Measurements from ENCODE around the gene GRM8. TPM values are rescaled to one million over a fixed set of nuclear protein-coding genes. Genes with fewer than 3 reads are reported as not detected.
"Not testable (repeated sequence)": the region's sequence is repeated elsewhere in the genome, so short reads cannot be mapped to it uniquely, and the experiment has no call there.

The GRM8 gene
- total RNA-seq, 1 donor from 2014 or later = 2.2 TPM

GRCh38 chr7:126905255-126905654, 347.5 kb downstream of the GRM8 start:
- H3K4me3 Mint-ChIP-seq (ENCODE audit: unreplicated experiment); H3K36me3 Mint-ChIP-seq (ENCODE audit: low read depth, unreplicated experiment); H3K27ac Mint-ChIP-seq (ENCODE audit: unreplicated experiment); H3K4me2 ChIP-seq (ENCODE audit: low read length); DNase-seq (ENCODE audit: low read depth); H3K4me3 ChIP-seq (ENCODE audit: insufficient read depth, low read depth, low read length); H3K9me3 Mint-ChIP-seq (ENCODE audit: unreplicated experiment); H3K27me3 Mint-ChIP-seq (ENCODE audit: low read depth, unreplicated experiment); H3K36me3 ChIP-seq (ENCODE audit: insufficient read depth, low read length); H3K27ac ChIP-seq (ENCODE audit: low read depth, low read length); H2AFZ ChIP-seq (ENCODE audit: low read depth, low read length); H3K9me3 ChIP-seq (ENCODE audit: insufficient read depth, low read depth, low read length); H3K9ac ChIP-seq (ENCODE audit: low read length); H4K20me1 ChIP-seq (ENCODE audit: insufficient read depth, low read length); H3K27me3 ChIP-seq (ENCODE audit: insufficient read depth, low read length); H3K4me1 ChIP-seq (ENCODE audit: insufficient read depth, low read length); H3K79me2 ChIP-seq (ENCODE audit: insufficient read depth, low read length): not testable (repeated sequence)
- FAIRE-seq = peak; percentile 17
- H3K4me1 Mint-ChIP-seq (ENCODE audit: low read depth, unreplicated experiment) = peaks cover 14% of the 10 kb centered on the region

- H3K36me3 ChIP-seq (ENCODE audit: insufficient read depth, low read length); H3K9ac ChIP-seq (ENCODE audit: low read length); H3K27ac Mint-ChIP-seq (ENCODE audit: unreplicated experiment); H3K27me3 ChIP-seq (ENCODE audit: insufficient read depth, low read length); H3K27ac ChIP-seq (ENCODE audit: low read depth, low read length); H4K20me1 ChIP-seq (ENCODE audit: insufficient read depth, low read length); H3K9me3 Mint-ChIP-seq (ENCODE audit: unreplicated experiment); H2AFZ ChIP-seq (ENCODE audit: low read depth, low read length); H3K27me3 Mint-ChIP-seq (ENCODE audit: low read depth, unreplicated experiment); DNase-seq (ENCODE audit: low read depth); H3K9me3 ChIP-seq (ENCODE audit: insufficient read depth, low read depth, low read length); H3K4me2 ChIP-seq (ENCODE audit: low read length); H3K36me3 Mint-ChIP-seq (ENCODE audit: low read depth, unreplicated experiment); FAIRE-seq; H3K79me2 ChIP-seq (ENCODE audit: insufficient read depth, low read length); H3K4me1 ChIP-seq (ENCODE audit: insufficient read depth, low read length); H3K4me3 ChIP-seq (ENCODE audit: insufficient read depth, low read depth, low read length); H3K4me3 Mint-ChIP-seq (ENCODE audit: unreplicated experiment): not testable (repeated sequence)
- H3K4me1 Mint-ChIP-seq (ENCODE audit: low read depth, unreplicated experiment) = peaks cover 11% of the 10 kb centered on the region
These were observed 351.5 kb downstream of the GRM8 start for GRCh38 chr7:126901041-126901765.

- not testable (repeated sequence) for H3K27me3 ChIP-seq (ENCODE audit: insufficient read depth, low read length); H3K9me3 ChIP-seq (ENCODE audit: insufficient read depth, low read depth, low read length); H3K27ac ChIP-seq (ENCODE audit: low read depth, low read length); H2AFZ ChIP-seq (ENCODE audit: low read depth, low read length); H4K20me1 ChIP-seq (ENCODE audit: insufficient read depth, low read length); FAIRE-seq; H3K27ac Mint-ChIP-seq (ENCODE audit: unreplicated experiment); H3K36me3 ChIP-seq (ENCODE audit: insufficient read depth, low read length); H3K4me3 Mint-ChIP-seq (ENCODE audit: unreplicated experiment); H3K9ac ChIP-seq (ENCODE audit: low read length); H3K27me3 Mint-ChIP-seq (ENCODE audit: low read depth, unreplicated experiment); H3K9me3 Mint-ChIP-seq (ENCODE audit: unreplicated experiment); H3K4me1 ChIP-seq (ENCODE audit: insufficient read depth, low read length); H3K79me2 ChIP-seq (ENCODE audit: insufficient read depth, low read length); DNase-seq (ENCODE audit: low read depth); H3K36me3 Mint-ChIP-seq (ENCODE audit: low read depth, unreplicated experiment); H3K4me3 ChIP-seq (ENCODE audit: insufficient read depth, low read depth, low read length); H3K4me1 Mint-ChIP-seq (ENCODE audit: low read depth, unreplicated experiment); H3K4me2 ChIP-seq (ENCODE audit: low read length)
These were observed 364.8 kb downstream of the GRM8 start for GRCh38 chr7:126887980-126888379.

- not testable (repeated sequence) for H3K79me2 ChIP-seq (ENCODE audit: insufficient read depth, low read length); H3K4me1 Mint-ChIP-seq (ENCODE audit: low read depth, unreplicated experiment); H3K4me3 ChIP-seq (ENCODE audit: insufficient read depth, low read depth, low read length); H3K4me2 ChIP-seq (ENCODE audit: low read length); FAIRE-seq; H3K36me3 Mint-ChIP-seq (ENCODE audit: low read depth, unreplicated experiment); H3K9ac ChIP-seq (ENCODE audit: low read length); H3K4me1 ChIP-seq (ENCODE audit: insufficient read depth, low read length); H3K27ac Mint-ChIP-seq (ENCODE audit: unreplicated experiment); H3K4me3 Mint-ChIP-seq (ENCODE audit: unreplicated experiment); H3K36me3 ChIP-seq (ENCODE audit: insufficient read depth, low read length); H2AFZ ChIP-seq (ENCODE audit: low read depth, low read length); H3K9me3 ChIP-seq (ENCODE audit: insufficient read depth, low read depth, low read length); H3K27ac ChIP-seq (ENCODE audit: low read depth, low read length); DNase-seq (ENCODE audit: low read depth); H3K9me3 Mint-ChIP-seq (ENCODE audit: unreplicated experiment); H4K20me1 ChIP-seq (ENCODE audit: insufficient read depth, low read length); H3K27me3 Mint-ChIP-seq (ENCODE audit: low read depth, unreplicated experiment); H3K27me3 ChIP-seq (ENCODE audit: insufficient read depth, low read length)
These were observed 365.2 kb downstream of the GRM8 start for GRCh38 chr7:126887560-126887959.

- H3K4me1 Mint-ChIP-seq (ENCODE audit: low read depth, unreplicated experiment); DNase-seq (ENCODE audit: low read depth); H3K27ac ChIP-seq (ENCODE audit: low read depth, low read length); H3K4me1 ChIP-seq (ENCODE audit: insufficient read depth, low read length); H3K36me3 Mint-ChIP-seq (ENCODE audit: low read depth, unreplicated experiment); H3K4me3 ChIP-seq (ENCODE audit: insufficient read depth, low read depth, low read length); H4K20me1 ChIP-seq (ENCODE audit: insufficient read depth, low read length); H3K4me2 ChIP-seq (ENCODE audit: low read length); H3K4me3 Mint-ChIP-seq (ENCODE audit: unreplicated experiment); H3K36me3 ChIP-seq (ENCODE audit: insufficient read depth, low read length); H3K9me3 Mint-ChIP-seq (ENCODE audit: unreplicated experiment); H2AFZ ChIP-seq (ENCODE audit: low read depth, low read length); FAIRE-seq; H3K79me2 ChIP-seq (ENCODE audit: insufficient read depth, low read length); H3K9me3 ChIP-seq (ENCODE audit: insufficient read depth, low read depth, low read length); H3K27me3 ChIP-seq (ENCODE audit: insufficient read depth, low read length); H3K27me3 Mint-ChIP-seq (ENCODE audit: low read depth, unreplicated experiment); H3K27ac Mint-ChIP-seq (ENCODE audit: unreplicated experiment); H3K9ac ChIP-seq (ENCODE audit: low read length): not testable (repeated sequence)
These were observed 370.0 kb downstream of the GRM8 start for GRCh38 chr7:126882730-126883129.

- H3K27me3 Mint-ChIP-seq (ENCODE audit: low read depth, unreplicated experiment); FAIRE-seq; H3K27ac Mint-ChIP-seq (ENCODE audit: unreplicated experiment): not testable (repeated sequence)
These were observed 370.8 kb downstream of the GRM8 start for GRCh38 chr7:126881908-126882307.

More at GRCh38 chr7:126881908-126882307, 370.8 kb downstream of the GRM8 start:
- H3K27ac ChIP-seq (ENCODE audit: low read depth, low read length); H3K4me2 ChIP-seq (ENCODE audit: low read length); H3K9ac ChIP-seq (ENCODE audit: low read length); H4K20me1 ChIP-seq (ENCODE audit: insufficient read depth, low read length); H3K79me2 ChIP-seq (ENCODE audit: insufficient read depth, low read length); H3K36me3 ChIP-seq (ENCODE audit: insufficient read depth, low read length); H3K9me3 ChIP-seq (ENCODE audit: insufficient read depth, low read depth, low read length); H3K27me3 ChIP-seq (ENCODE audit: insufficient read depth, low read length); H3K4me1 ChIP-seq (ENCODE audit: insufficient read depth, low read length); H2AFZ ChIP-seq (ENCODE audit: low read depth, low read length); H3K36me3 Mint-ChIP-seq (ENCODE audit: low read depth, unreplicated experiment); DNase-seq (ENCODE audit: low read depth); H3K4me3 Mint-ChIP-seq (ENCODE audit: unreplicated experiment); H3K9me3 Mint-ChIP-seq (ENCODE audit: unreplicated experiment); H3K4me3 ChIP-seq (ENCODE audit: insufficient read depth, low read depth, low read length); H3K4me1 Mint-ChIP-seq (ENCODE audit: low read depth, unreplicated experiment): not testable (repeated sequence)

Measured in astrocyte (in vitro differentiated cells and primary cell).